Liver (tissue), 9 donors: Measurements from ENCODE around the gene JPH4. TPM values are rescaled to one million over a fixed set of nuclear protein-coding genes. Genes with fewer than 3 reads are reported as not detected.

Experiments
- DNase-seq: peaks from one replicate; pipeline ENCODE4 v3.0.0-alpha.2; 2017; ENCODE audit warnings: low spot score
- H3K27ac ChIP-seq, 2 donors: one replicate each; pipeline ENCODE4 v1.7.0; 2013; ENCODE audit warnings: inconsistent platforms in 2 of 2, low read length in 2 of 2, control low read depth in 1 of 2, low read depth in 1 of 2, mild to moderate bottlenecking in 1 of 2
- H3K27me3 ChIP-seq, 4 donors: one replicate each; pipeline versions ENCODE4 v1.6.1 to v1.7.0; 2013; ENCODE audit warnings: low read length in 3 of 4, inconsistent platforms in 1 of 4, mild to moderate bottlenecking in 1 of 4, moderate library complexity in 1 of 4; ENCODE audit not compliant: control insufficient read depth in 4 of 4, insufficient read depth in 4 of 4
- H3K36me3 ChIP-seq, 4 donors: one replicate each; pipeline versions ENCODE4 v1.6.1 to v1.7.0; 2013; ENCODE audit warnings: low read length in 3 of 4, mild to moderate bottlenecking in 3 of 4, low read depth in 1 of 4, moderate library complexity in 1 of 4; ENCODE audit not compliant: control insufficient read depth in 4 of 4, insufficient read depth in 3 of 4
- H3K4me1 ChIP-seq, 4 donors: one replicate each; pipeline versions ENCODE4 v1.6.1 to v1.7.0; 2013; ENCODE audit warnings: low read length in 3 of 4, mild to moderate bottlenecking in 3 of 4, moderate library complexity in 1 of 4; ENCODE audit not compliant: control insufficient read depth in 4 of 4, insufficient read depth in 4 of 4
- H3K4me3 ChIP-seq, 3 donors: one replicate each; pipeline versions ENCODE4 v1.6.1 to v1.7.0; 2013; ENCODE audit warnings: low read length in 3 of 3, control low read depth in 1 of 3, low read depth in 1 of 3, mild to moderate bottlenecking in 1 of 3
- H3K9ac ChIP-seq, 2 donors: one replicate each; pipeline ENCODE4 v1.7.0; 2013; ENCODE audit warnings: low read length in 2 of 2, mild to moderate bottlenecking in 2 of 2, moderate library complexity in 2 of 2, control low read depth in 1 of 2, low read depth in 1 of 2
- H3K9me3 ChIP-seq, 4 donors: one replicate each; pipeline versions ENCODE4 v1.6.1 to v1.7.0; 2013; ENCODE audit warnings: low read length in 3 of 4; ENCODE audit not compliant: control insufficient read depth in 4 of 4
- EGR1 ChIP-seq, 2 donors: IDR thresholded peaks; 2 replicates each; pipeline ENCODE4 v1.6.1; 2016 to 2018; ENCODE audit warnings: antibody characterized with exemption in 2 of 2, low read depth in 2 of 2
- FOXA1 ChIP-seq: IDR thresholded peaks from 2 replicates; pipeline ENCODE4 v1.6.1; 2016; ENCODE audit warnings: antibody characterized with exemption
- FOXA2 ChIP-seq: IDR thresholded peaks from 2 replicates; pipeline ENCODE4 v1.6.1; 2016; ENCODE audit warnings: antibody characterized with exemption
- GABPA ChIP-seq, 2 donors: IDR thresholded peaks in 1 of 2; conservative IDR thresholded peaks in 1 of 2; 2 replicates each; pipeline ENCODE4 v1.6.1; 2016; ENCODE audit warnings: antibody characterized with exemption in 2 of 2, mild to moderate bottlenecking in 1 of 2, moderate library complexity in 1 of 2
- HNF4A ChIP-seq, 2 donors: conservative IDR thresholded peaks; 2 replicates each; pipeline ENCODE4 v1.6.1; 2016; ENCODE audit warnings: antibody characterized with exemption in 2 of 2, mild to moderate bottlenecking in 2 of 2
- HNF4G ChIP-seq: IDR thresholded peaks from 2 replicates; pipeline ENCODE4 v1.6.1; 2016; ENCODE audit warnings: antibody characterized with exemption
- JUND ChIP-seq, 2 donors: IDR thresholded peaks; 2 replicates each; pipeline ENCODE4 v1.6.1; 2016; ENCODE audit warnings: antibody characterized with exemption in 2 of 2
- NR2F2 ChIP-seq: IDR thresholded peaks from 2 replicates; pipeline ENCODE4 v1.6.1; 2016; ENCODE audit warnings: antibody characterized with exemption
- RAD21 ChIP-seq, 2 donors: IDR thresholded peaks; 2 replicates each; pipeline ENCODE4 v1.6.1; 2016; ENCODE audit warnings: antibody characterized with exemption in 2 of 2, mild to moderate bottlenecking in 2 of 2
- REST ChIP-seq: IDR thresholded peaks from 2 replicates; pipeline ENCODE4 v1.6.1; 2016; ENCODE audit warnings: antibody characterized with exemption, mild to moderate bottlenecking
- RXRA ChIP-seq, 2 donors: IDR thresholded peaks; 2 replicates each; pipeline ENCODE4 v1.6.1; 2017 to 2018; ENCODE audit warnings: antibody characterized with exemption in 2 of 2, mild to moderate bottlenecking in 1 of 2
- SP1 ChIP-seq: IDR thresholded peaks from 2 replicates; pipeline ENCODE4 v1.6.1; 2018; ENCODE audit warnings: antibody characterized with exemption, mild to moderate bottlenecking
- TAF1 ChIP-seq: conservative IDR thresholded peaks from 2 replicates; pipeline ENCODE4 v1.6.1; 2016; ENCODE audit warnings: antibody characterized with exemption, mild to moderate bottlenecking
- YY1 ChIP-seq: IDR thresholded peaks from 2 replicates; pipeline ENCODE4 v1.6.1; 2016; ENCODE audit warnings: antibody characterized with exemption, mild to moderate bottlenecking
- WGBS: extraction: QIAGEN DNeasy Blood & Tissue Kit; methylation state at CpG from one replicate; pipeline ENCODE4 v1.1.7; 2013; 5-methylcytosine and 5-hydroxymethylcytosine counted together
- polyA plus RNA-seq, 2 donors: library from polyadenylated mRNA; stranded (reverse) in 1 of 2; unstranded in 1 of 2; fragments of 200-250 nt in 1 of 2; fragments of >200 nt in 1 of 2; fragmentation: Nextera tagmentation in 1 of 2; extraction: Ambion mirVana in 1 of 2; gene quantifications; one replicate each; pipeline versions ENCODE4 v1.2.1 to v1.2.3, GENCODE V29; 2013 to 2015
- total RNA-seq, 2 donors: library from RNA; depleted of rRNA; stranded (reverse); fragments of >200 nt; gene quantifications; one replicate each; pipeline ENCODE4 v1.2.3, GENCODE V29; 2014
- TF ChIP-seq, protein P1 (sequence below): IDR thresholded peaks from 2 replicates; pipeline ENCODE4 v1.6.1; 2016; ENCODE audit warnings: antibody characterized with exemption
- TF ChIP-seq, protein P2 (sequence below): IDR thresholded peaks from 2 replicates; pipeline ENCODE4 v1.6.1; 2016; ENCODE audit warnings: antibody characterized with exemption
- TF ChIP-seq, protein P3 (sequence below): fragments of 150-350 bp; IDR thresholded peaks from 2 replicates; pipeline ENCODE4 v1.5.1; 2017; ENCODE audit warnings: improper control_type of control experiment, low read depth, low read length; ENCODE audit not compliant: missing input control
- TF ChIP-seq, protein P4 (sequence below): IDR thresholded peaks from 2 replicates; pipeline ENCODE4 v1.6.1; 2016; ENCODE audit warnings: antibody characterized with exemption
- donor health status: healthy.
- donor health status: healthy.
- donor health status: healthy.
- donor health status: healthy.
- donor health status: healthy.

The JPH4 gene
- total and polyA plus RNA-seq, 4 donors: 0.07 to 0.24 (median 0.16) TPM

DNA sequence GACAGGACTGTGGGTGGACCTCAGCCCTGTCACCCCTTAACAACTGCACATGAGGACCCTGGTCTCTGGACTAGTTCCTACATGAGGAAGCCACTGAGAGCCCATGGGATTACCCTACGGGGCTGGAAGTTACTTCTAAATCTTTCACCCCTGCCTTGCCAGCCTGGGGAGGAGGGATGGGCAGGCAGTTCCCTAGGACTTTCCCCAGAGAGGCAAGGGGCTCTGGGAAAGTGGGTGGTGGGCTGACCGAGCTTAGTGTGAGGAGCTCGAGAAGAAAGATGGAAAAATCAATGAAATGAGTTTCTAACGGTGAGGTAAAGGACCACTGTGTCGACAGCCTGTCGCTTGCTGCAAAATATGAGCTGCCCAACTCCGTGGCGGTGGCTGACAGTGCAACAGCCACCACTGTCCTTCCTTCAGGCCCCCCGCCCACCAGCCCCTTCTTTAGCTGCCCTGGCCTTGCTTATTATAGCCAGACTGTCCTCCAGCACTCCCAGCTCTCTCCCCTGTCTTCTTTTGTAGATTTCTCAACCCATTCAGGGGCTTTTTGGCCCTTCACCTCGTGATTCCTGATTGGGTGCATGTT lies 32.0 kb downstream of the JPH4 start:
- DNase-seq: no peak
- Histone ChIP-seq H3K9ac (no peak overlapping the region), H3K9me3 (no peaks in the 10 kb centered on the region), H3K36me3 (no peaks in the 10 kb centered on the region), H3K27me3 (no peaks in the 10 kb centered on the region), H3K27ac (no peak overlapping the region), H3K4me1 (peaks cover 0 to 11% (median 7%) of the 10 kb centered on the region in 4 donors), H3K4me3 (no peak overlapping the region)
- 78% methylated on average over 10 of the region's 10 CpGs for WGBS
- TF ChIP-seq TAF1 (no peak), RAD21 (IDR thresholded peaks at IDR 0.05) (no peak), NR2F2 (no peak), EGR1 (IDR thresholded peaks at IDR 0.05; ENCODE audit: low read depth in 2 of 2) (no peak), REST (no peak), HNF4A (conservative IDR thresholded peaks at IDR 0.05) (no peak), SP1 (no peak), GABPA (IDR thresholded peaks at IDR 0.05 in 1 of 2, conservative IDR thresholded peaks at IDR 0.05 in 1 of 2) (no peak), YY1 (no peak), FOXA1 (no peak), FOXA2 (no peak), HNF4G (no peak), JUND (IDR thresholded peaks at IDR 0.05) (no peak), RXRA (IDR thresholded peaks at IDR 0.05) (no peak)
- TF ChIP-seq, protein P1, sequence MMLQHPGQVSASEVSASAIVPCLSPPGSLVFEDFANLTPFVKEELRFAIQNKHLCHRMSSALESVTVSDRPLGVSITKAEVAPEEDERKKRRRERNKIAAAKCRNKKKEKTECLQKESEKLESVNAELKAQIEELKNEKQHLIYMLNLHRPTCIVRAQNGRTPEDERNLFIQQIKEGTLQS: no peak
- TF ChIP-seq, protein P2, sequence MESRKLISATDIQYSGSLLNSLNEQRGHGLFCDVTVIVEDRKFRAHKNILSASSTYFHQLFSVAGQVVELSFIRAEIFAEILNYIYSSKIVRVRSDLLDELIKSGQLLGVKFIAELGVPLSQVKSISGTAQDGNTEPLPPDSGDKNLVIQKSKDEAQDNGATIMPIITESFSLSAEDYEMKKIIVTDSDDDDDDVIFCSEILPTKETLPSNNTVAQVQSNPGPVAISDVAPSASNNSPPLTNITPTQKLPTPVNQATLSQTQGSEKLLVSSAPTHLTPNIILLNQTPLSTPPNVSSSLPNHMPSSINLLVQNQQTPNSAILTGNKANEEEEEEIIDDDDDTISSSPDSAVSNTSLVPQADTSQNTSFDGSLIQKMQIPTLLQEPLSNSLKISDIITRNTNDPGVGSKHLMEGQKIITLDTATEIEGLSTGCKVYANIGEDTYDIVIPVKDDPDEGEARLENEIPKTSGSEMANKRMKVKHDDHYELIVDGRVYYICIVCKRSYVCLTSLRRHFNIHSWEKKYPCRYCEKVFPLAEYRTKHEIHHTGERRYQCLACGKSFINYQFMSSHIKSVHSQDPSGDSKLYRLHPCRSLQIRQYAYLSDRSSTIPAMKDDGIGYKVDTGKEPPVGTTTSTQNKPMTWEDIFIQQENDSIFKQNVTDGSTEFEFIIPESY: no peak
- TF ChIP-seq, protein P3, sequence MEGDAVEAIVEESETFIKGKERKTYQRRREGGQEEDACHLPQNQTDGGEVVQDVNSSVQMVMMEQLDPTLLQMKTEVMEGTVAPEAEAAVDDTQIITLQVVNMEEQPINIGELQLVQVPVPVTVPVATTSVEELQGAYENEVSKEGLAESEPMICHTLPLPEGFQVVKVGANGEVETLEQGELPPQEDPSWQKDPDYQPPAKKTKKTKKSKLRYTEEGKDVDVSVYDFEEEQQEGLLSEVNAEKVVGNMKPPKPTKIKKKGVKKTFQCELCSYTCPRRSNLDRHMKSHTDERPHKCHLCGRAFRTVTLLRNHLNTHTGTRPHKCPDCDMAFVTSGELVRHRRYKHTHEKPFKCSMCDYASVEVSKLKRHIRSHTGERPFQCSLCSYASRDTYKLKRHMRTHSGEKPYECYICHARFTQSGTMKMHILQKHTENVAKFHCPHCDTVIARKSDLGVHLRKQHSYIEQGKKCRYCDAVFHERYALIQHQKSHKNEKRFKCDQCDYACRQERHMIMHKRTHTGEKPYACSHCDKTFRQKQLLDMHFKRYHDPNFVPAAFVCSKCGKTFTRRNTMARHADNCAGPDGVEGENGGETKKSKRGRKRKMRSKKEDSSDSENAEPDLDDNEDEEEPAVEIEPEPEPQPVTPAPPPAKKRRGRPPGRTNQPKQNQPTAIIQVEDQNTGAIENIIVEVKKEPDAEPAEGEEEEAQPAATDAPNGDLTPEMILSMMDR: no peak
- TF ChIP-seq, protein P4, sequence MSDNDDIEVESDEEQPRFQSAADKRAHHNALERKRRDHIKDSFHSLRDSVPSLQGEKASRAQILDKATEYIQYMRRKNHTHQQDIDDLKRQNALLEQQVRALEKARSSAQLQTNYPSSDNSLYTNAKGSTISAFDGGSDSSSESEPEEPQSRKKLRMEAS: no peak
